ENCODE data around the gene PYROXD2.

Gene PYROXD2

DNA sequence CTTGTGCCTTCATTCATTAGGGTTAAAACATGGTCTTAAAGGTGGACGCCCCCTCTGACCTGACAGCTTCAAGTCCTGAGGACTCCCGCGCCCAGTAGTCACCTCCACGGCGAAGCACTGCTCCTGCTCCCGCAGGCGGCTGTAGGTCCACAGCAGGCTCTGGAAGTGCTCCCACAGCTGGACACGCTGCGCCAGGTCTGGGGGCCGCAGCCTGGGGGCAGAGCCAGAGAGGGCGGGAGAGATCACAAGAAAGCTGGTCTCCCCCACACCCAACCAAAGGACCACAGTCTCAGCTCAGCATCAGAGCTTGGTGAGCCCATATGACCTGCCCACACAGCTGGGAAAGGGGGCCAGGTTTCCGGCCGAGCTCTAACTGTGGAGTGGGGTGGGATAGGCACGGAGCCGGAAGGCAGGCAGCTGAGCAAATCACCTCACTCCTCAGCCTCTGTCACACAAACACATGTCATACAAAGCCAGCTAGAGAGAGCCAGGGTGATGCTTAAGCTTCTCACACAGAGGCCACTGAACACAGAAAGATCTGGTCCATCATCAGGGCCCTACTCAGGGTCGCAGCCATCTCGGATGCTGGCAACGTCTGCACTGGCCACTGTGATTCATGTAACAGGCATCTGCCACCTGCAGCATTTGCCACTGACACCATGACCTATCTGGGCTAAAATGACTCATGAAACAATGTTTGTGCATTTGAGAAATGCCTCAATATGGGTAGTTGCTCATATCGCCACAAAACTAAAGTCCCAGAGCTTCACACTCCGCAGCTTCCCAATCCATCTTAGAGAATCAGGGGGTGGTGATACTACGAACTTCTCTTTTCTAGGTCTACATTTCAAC is 19.1 kb upstream of the PYROXD2 start:
- DNase-seq (ENCODE audit: low read depth in 2 of 2) = no peak

DNA sequence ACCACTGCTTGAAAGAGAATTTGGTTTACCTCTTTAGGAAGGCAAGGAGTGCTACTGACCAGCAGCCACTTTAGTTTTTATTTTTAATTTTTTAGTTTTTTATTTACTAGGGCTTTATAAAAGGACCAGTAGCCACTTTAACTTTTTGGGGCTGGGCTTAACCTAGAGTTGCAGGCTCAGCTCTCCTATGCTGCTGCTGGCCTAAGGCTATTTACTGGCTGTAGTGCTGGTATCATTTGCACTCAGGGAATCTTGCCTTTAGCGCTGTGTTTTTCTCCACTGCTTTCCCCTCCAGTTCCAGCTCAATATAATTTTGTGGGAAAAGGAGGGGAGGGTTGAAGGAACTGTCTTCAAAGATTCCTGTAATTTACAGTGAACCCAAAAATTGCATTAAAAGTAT is 18.4 kb upstream of the PYROXD2 start:
- no peak for DNase-seq (ENCODE audit: low read depth in 2 of 2)

DNA sequence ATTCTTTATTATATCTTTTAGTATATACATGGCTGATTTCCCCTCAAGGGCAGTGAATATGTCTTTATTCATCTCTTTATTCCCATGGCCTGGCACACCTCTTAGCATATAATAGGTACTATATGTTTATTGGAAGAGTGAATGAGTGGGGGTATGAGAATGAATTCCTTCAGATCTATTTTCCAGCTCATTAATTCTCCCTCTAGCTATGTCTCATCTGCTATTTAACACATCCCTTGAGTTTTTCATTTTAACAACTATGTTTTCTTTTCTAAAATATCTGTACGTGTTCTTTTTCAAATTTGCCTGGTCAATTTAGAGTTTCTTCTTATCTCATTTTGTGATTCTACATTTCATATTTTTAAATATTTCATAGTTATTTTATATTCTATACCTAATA is 17.3 kb upstream of the PYROXD2 start:
- DNase-seq (ENCODE audit: low read depth in 2 of 2) = no peak

DNA sequence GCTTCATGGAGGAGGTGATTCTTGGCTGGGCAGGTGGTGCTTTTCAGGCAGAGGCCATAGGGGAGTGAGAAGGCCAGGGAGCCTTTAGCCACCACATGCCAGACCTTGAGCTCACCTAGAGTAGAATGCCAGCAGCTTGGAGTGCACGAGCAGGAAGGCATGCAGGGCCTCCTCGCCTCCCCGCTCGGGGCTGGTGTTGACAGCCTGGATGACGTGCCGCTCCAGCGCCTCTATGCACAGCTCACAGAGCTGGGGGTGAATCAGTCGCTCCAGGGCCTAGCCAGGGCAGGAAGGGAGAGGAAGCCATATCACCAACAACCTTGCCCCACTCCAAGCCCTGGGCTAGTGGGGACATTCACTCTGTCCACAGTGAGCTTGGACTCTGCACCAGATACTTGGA is 16.0 kb upstream of the PYROXD2 start:
- DNase-seq (ENCODE audit: low read depth in 2 of 2) = no peak

DNA sequence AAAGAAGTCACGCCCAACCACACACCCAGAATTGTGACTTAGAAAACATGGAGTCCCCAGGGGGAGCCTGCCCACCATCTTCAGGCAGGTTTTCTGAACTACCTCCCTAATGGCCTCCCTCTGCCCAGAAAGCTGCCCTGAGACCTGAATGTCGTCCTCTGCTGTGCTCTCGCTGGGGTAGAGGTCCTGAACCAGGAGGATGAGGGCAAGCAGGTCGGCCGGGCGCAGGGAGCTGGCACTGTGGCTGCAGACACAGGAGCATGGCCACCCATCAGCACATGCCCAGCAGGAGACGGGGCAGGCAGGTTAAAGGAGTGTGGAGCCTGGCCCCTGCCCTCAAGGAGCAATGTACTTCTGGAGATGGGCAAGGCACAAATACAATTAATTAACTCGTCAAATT is 15.4 kb upstream of the PYROXD2 start:
- no peak for DNase-seq (ENCODE audit: low read depth in 2 of 2)

DNA sequence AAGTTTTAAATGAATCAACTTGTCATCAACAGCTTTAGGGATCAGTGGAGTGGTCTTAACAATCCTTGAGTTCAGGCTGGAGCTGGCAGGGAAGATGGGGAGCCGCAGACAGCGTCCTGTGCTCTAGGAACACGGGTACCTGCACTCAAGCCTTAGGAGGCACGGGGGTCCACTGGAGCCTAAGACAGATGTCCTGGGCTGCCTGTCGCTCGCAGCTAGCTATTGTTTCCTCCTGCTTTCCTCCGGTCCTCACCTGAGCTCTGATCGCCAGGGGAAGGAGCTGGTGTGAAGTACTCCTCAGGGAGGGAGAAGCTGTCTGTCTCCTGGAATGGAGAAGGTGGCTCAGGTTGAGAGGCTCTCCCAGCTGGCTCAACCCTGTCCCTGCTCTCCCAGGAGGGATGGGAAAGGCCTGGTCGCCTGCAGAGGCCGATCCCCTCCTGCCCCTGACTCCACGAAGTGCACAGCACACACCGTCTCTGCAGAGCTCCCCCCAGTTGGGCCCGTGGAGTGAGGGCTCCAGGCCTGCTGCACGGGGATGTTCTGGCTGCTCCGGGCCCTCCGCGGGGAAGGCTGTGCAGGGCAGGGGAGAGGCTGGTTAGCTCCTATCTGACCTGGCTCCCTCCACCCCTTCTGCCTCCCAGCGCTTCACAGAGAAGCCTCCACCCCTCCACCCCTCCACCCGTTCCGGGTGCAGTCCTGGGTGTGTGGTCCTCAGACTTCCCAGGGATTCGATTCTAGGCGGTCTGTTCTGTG is 14.5 kb upstream of the PYROXD2 start:
- DNase-seq (ENCODE audit: low read depth in 2 of 2) = no peak

DNA sequence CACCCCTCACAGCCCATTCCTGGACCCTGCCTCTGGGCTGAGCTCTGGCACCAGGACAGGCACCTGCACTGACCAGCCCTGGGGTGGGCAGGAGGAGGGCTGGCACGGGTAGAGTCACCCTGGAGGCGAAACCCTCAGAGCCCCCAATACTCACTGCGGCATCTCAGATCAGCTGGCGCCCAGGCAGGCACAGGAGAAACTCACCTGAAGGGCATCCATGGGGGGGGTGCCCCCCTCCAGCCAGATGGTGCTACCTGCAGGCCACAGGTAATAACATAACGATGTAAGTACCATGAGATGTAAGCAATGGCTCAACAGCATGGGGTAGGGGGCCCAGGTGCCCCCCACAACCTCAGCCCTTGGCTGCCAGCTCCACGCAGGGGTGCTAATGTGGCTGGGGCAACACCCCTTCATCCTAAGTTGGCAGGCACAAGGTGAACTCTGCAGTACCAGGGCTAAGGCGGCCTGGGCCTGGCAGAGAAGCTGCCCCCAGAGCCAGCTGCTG is 12.1 kb upstream of the PYROXD2 start:
- DNase-seq (ENCODE audit: low read depth in 2 of 2) = no peak

DNA sequence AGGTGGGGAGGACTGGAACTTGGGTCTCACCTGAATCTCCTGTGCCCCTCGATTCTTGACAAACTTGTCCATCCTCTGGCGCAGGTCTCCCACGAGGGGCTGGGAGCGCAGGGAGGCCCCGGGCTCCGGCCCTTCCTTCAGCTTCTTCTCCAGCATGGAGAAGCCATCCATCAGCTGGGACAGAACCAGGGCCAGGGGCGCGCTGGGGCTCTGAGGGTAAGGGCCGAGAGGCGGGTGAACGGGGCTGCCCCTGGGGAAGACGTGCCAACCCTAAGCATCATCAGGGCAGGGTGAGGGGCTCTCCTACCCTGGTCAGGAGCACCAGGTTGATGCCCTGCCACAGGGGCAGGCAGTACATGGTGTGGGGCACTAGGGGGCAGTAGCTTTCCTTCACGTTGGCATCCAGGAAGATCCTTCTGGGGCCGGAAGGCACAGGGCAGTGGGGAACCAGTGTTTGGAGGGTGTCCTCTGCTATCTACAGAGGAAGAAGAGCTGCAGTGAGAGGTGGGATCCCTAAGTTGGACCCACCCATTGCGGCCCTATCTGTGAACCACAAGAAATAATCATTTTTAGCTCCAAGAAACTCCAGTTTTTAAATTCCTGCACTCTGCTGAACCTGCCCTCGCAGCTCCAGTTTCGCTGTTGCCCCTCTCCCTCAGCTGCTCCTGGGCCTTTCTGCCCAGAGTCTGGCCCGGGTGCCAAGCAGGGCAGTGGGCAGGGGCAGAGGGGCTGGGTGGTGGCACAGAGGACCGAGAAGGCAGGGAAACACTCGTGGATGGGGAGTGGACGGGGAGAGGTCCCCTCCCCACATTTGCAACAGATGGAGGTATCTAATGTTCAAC is 10.8 kb upstream of the PYROXD2 start:
- no peak for DNase-seq (ENCODE audit: low read depth in 2 of 2)

DNA sequence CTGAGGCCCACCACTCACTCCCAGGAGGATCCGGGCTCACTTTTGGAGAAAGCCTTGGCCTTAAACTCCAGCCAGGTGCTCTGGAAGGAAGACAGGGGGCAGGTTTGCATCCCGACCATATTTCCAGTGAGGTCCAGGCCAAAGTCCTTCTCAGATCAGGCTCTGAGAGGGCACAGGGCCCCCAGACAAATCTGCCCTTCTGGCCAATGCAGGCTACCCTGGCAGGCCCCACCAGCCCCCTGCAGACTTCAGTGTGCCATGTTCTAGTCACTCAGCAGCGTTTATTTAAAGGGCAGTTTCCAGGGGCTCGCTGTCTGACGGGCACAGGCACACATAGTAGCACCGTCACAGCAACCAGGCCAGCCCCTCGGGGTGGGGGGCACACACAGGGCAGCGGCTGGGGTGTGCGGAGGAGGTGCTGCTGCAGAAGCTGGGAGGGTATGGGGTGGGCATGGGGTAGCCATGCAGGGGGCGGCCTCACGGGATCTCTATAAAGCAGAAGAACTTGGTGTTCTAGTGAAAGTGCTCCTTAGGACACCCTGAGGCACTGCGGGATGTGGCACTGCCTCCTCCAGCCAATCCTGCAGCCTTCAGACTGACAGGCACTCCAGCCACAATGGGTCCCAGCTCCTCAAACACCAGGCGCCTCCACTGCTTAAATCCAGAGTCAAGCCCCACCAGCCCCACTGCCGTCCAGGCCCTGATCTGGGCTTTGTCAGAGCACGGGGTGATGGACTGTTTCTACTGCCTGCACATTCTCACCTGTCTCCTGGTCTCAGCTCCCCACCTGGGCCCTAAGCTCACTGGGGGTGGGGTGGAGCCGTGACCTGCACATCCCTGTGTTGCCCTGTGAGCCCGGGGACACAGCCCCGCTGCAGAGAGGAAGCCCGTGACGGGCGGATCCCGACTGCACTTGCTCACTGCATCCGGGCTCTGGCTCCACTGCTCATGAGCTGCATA is 9.6 kb upstream of the PYROXD2 start:
- DNase-seq (ENCODE audit: low read depth in 2 of 2) = no peak

DNA sequence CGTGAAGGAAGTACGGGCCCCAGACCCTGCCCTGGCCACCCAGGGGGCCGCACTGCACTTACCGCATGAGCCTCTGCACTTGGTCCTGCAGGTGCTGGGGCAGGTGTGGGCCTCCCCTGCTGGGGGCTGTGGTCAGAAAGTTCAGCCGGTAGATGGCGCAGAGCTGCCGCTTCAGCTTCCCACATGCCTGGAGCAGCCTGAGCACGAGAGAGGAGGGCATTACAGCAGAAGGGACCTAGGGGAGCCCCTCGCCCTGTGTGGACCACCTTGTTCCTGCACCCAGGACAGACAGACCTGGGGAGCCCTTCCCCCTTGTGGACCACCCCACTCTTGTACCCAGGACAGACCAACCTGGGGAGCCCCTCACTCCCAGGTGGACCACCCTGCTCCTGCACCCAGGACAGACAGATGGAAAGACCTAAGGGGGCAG is 8.7 kb upstream of the PYROXD2 start:
- DNase-seq (ENCODE audit: low read depth in 2 of 2) = no peak

DNA sequence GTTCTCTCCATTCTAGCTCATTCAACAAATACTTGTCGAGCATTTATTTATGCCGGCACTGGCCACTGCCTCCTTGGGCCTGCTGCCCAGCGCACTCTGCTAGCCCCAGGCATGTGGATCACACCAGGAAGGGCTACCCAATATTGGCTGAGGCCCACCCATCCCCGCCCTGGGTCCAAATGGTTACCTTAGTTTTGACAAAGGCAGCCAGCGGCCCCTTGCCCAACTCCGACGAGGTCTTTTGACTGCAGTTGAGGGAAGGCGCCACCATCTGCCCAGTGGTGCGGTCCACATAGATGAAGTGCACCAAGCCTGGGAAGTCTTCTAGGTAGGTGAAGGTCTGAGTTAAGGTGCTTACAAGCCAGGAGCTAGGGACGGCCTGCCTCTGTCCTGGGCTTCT is 7.2 kb upstream of the PYROXD2 start:
- DNase-seq (ENCODE audit: low read depth in 2 of 2) = no peak

DNA sequence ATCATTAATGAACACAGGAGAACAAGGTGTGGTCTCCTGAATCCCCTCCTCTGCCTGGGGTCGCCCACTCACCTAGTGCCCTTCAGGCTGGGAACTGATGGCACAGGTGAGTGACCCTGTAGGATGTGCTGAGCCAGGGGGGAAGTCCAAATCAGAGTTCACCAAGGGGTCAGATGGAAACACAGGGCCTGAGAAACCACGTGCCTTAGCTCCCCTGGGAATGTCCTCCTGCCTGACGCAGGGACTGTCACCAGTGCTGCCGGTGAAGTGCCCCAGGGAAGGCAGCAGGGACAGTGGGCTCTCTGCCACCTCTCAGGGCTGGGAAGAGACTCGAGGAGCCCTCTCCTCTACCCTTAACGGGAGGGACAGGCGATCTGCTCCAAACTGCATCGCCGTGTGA is 5.8 kb upstream of the PYROXD2 start:
- DNase-seq (ENCODE audit: low read depth in 2 of 2) = no peak

DNA sequence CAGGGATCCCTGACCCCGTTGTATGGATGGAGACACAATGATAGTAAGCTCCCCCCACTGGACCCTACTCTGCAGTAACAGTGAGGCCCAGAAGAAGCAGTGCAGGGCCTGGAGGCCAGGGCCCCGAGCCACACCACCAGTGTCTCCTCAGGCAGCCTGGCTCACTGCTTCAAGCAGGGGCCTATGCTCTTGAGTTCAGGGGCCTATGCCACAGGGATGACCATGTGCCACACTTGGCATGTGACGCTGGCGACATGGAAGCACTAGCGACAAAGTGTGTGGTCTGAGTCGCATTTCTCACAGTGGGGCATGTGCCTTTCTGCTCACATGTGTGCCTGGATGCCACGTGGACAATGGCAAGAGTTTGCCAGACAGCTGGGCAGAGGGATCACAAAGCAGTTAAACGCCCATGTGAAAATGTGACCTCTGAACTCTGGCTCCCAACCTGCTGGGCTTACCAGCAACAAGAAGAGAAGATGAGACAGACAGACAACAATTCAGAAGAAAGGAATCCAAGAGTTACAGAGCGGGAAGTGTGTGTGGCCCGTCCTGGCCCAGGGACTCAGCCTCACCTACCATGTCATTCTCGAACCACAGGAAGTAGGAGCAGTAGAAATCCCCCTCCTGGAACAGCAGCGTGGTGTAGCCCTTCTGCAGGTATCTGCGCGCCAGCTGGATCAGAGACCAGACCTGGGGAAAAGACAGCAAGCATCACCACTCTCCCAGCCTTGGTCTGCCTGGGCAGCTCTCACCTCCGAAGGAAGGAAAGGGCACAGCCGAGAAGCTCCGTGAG is 4.7 kb upstream of the PYROXD2 start:
- no peak for DNase-seq (ENCODE audit: low read depth in 2 of 2)

DNA sequence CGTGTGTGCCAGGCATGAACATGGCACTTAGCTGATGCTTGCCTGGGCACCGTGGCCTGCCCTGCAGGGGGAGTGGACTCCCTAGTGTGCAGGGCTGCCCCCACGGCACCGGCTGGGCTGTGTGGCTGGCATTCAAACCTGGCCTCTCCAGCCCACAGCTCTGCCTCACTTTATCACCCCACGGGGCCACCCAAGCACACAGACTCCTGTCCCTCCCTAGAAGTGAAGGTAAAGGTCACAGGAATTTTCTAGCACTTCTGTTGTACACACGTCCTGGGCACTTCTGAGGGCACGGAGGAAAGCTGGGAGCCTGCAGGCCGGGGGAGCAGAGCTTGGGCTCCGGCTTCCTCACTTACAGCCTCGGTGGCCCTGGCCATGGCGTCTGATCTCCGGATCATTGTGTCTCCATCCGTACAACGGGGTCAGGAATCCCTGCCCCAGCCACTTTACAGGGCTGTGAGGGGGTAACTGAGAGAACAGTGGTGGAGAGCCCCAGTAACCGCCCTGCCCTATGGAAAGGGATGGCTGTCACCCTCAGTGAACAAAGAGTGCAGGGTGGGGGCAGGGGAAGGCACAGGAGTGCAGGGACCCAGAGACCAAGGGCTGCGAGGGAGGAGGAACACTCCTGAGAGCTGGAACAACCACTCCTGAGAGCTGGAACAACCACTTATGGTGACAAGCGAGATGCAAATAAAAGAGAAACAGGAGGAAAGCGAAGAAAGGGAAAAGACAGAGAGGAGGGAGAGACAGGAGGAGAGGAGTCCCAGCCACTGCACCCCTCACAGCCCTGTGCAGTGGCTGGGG is 3.9 kb upstream of the PYROXD2 start:
- DNase-seq (ENCODE audit: low read depth in 2 of 2) = no peak

DNA sequence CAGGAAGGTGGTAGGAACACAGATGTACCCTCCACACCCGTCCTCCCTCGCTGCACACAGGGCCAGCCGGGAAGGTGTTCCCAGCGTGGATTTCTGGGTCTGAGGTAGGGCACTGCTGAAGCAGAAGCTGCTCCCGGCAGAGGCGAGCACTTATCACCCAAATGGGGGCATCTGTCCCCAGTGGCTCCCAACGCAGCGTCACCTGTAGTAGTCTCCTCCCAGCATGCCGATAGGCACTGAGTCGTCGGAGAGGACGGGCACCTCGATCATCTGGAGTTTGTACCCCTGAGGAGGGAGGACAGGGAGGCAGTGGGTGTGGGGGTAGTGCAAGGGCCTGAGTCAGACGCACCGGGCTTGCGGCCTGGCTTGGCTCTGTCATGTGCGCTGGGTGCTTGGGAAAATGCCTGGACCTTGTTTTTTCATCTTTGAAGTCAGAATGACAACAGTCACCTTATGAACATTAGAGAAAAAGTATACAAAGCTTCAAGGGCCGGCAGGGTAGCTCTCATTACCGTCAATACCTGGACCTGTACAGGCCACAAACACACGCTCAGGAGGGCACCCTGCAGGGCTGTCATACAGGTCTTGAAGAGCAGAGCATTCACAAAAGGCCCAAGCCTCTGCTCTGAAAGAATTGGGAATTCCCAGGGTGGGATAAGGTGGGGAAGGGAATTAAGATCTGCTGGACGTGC is 3.1 kb upstream of the PYROXD2 start:
- DNase-seq (ENCODE audit: low read depth in 2 of 2) = no peak

DNA sequence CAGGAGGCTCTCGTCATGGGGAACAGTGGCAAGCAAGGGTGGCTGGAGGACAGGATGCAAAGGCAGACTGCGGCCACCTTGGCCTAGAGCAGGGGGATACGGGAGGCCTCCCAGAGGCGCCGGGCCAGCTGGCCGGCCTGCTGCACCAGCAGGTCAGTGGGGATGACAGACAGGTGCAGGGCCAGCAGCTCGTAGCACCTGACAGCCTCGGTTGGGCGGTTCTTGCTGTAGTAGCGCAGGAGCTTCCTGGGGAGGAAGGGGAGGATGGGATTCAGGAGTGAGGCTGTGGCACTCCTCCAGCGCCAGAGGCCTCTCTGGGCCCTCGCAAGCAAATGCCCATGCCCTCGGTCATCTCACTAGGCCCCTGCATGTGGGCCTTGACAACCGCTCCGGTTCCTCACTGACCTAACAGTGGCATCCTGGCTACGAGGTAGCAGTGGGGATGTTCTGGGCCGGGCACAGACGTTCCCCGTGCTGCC is 2.5 kb upstream of the PYROXD2 start:
- DNase-seq (ENCODE audit: low read depth in 2 of 2) = no peak

DNA sequence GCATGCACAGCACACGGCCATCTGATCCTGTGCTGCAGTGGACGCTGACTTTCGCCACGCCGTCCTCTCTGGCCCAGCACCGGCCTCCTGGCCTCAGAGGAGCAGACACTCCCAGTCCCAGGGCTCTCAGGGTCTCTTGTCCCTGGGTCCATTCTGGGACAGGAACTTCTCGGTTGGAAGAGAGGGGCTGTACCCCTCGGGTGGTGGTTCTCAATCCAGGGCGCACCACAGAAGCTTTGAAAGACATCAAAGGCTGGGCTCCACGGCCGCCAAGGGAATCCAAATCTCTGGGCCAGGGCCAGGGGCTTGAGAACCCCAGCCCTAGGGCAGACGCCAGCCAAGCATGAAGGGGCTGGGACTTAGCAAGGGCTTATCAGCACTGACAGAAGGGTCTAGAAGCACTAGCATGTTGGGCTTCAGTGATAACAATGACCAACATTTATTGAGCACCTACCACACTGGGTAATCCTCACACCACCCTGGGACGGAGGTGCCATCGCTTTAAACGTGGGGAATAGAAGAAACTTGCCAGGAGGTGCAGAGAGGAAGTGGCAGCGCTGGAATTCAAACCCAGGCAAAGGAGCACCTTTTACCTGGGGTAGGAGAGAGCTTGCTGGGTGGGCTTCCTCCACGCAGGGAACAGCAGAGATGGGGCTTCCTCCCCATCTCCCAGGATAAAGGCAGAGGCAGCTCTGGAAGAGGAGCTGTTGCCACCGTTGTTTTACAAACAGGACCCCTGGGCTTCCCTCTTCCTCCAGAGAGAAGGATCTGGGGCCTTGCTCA is 1.8 kb upstream of the PYROXD2 start:
- DNase-seq (ENCODE audit: low read depth in 2 of 2) = no peak

DNA sequence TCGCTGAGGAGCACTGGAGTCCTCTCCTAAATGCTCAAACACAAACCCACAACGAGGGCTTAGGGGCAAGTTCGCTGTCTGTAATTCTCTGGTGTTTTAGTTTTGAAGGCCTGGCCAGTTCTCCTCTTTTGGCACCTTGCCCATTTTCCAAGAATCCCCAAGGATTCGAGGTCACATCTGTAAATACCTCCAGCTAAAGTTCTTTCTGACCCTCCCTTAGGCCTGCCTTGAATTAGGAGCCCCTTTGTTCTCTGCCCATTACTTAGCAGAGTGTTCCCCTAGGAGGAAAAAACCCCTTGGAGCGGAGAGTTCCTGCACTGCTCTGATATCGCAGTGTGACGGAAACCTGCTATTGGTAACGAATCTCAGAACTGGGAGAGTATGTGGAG is 743 bp upstream of the PYROXD2 start:
- DNase-seq (ENCODE audit: low read depth in 2 of 2) = no peak
